ENCODE measurements around the gene FAM229A.

- TF ChIP-seq POLR3A (IDR thresholded peaks at IDR 0.05; ENCODE audit: borderline replicate concordance, extremely low read depth, insufficient read depth, insufficient read length) (no peak), ZFX (CRISPR knock-in tag; IDR thresholded peaks at IDR 0.05) (no peak), EP400 (IDR thresholded peaks at IDR 0.05) (no peak), ZNF24 (IDR thresholded peaks at IDR 0.05) (no peak), NRF1 (conservative IDR thresholded peaks at IDR 0.05 in 1 of 2, IDR thresholded peaks at IDR 0.05 in 1 of 2) (no peak), CTCF (IDR thresholded peaks at IDR 0.05 in 2 of 3, conservative IDR thresholded peaks at IDR 0.05 in 1 of 3; ENCODE audit: insufficient read depth in 2 of 3, low read depth in 1 of 3, low read length in 3 of 3) (no peak), FOXJ3 (CRISPR knock-in tag; IDR thresholded peaks at IDR 0.05) (no peak), USF1 (CRISPR knock-in tag; IDR thresholded peaks at IDR 0.05) (no peak), CREB1 (IDR thresholded peaks at IDR 0.05) (no peak), CREB1 (CRISPR knock-in tag; IDR thresholded peaks at IDR 0.05) (no peak), IRF2 (CRISPR knock-in tag; IDR thresholded peaks at IDR 0.05) (no peak)
- TF ChIP-seq, protein P1, sequence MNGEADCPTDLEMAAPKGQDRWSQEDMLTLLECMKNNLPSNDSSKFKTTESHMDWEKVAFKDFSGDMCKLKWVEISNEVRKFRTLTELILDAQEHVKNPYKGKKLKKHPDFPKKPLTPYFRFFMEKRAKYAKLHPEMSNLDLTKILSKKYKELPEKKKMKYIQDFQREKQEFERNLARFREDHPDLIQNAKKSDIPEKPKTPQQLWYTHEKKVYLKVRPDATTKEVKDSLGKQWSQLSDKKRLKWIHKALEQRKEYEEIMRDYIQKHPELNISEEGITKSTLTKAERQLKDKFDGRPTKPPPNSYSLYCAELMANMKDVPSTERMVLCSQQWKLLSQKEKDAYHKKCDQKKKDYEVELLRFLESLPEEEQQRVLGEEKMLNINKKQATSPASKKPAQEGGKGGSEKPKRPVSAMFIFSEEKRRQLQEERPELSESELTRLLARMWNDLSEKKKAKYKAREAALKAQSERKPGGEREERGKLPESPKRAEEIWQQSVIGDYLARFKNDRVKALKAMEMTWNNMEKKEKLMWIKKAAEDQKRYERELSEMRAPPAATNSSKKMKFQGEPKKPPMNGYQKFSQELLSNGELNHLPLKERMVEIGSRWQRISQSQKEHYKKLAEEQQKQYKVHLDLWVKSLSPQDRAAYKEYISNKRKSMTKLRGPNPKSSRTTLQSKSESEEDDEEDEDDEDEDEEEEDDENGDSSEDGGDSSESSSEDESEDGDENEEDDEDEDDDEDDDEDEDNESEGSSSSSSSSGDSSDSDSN (IDR thresholded peaks at IDR 0.05; ENCODE audit: borderline replicate concordance in 1 of 2, low read depth in 2 of 2, low read length in 2 of 2): no peak
Observed at GRCh38 chr1:32321712-32322291, 40.5 kb downstream of the FAM229A start.

All from K562 (cell line).